ENCODE results near the gene FBXW7. TPM values are rescaled to one million over a fixed set of nuclear protein-coding genes. Genes with fewer than 3 reads are reported as not detected.

The FBXW7 gene
- total RNA-seq, 1 donor = 366 TPM

- H3K27me3 ChIP-seq (ENCODE audit: insufficient read depth, low read length) = no peaks in the 10 kb centered on the region
- peaks cover 26% of the 10 kb centered on the region for H3K4me1 ChIP-seq (ENCODE audit: insufficient read depth, low read length)
- H3K4me3 ChIP-seq (ENCODE audit: low read length) = no peak overlapping the region
- no peaks in the 10 kb centered on the region for H3K9me3 ChIP-seq (ENCODE audit: low read depth, low read length)
Observed at GRCh38 chr4:152424396-152424795, 111.5 kb downstream of the FBXW7 start.

GRCh38 chr4:152422817-152423320 is 113.0 kb downstream of the FBXW7 start:
- H3K9me3 ChIP-seq (ENCODE audit: low read depth, low read length) = no peaks in the 10 kb centered on the region
- H3K4me3 ChIP-seq (ENCODE audit: low read length) = no peak overlapping the region
- H3K27me3 ChIP-seq (ENCODE audit: insufficient read depth, low read length) = no peaks in the 10 kb centered on the region
- peaks cover 21% of the 10 kb centered on the region for H3K4me1 ChIP-seq (ENCODE audit: insufficient read depth, low read length)

- H3K27me3 ChIP-seq (ENCODE audit: insufficient read depth, low read length) = no peaks in the 10 kb centered on the region
- peaks cover 21% of the 10 kb centered on the region for H3K4me1 ChIP-seq (ENCODE audit: insufficient read depth, low read length)
- H3K4me3 ChIP-seq (ENCODE audit: low read length) = no peak overlapping the region
- no peaks in the 10 kb centered on the region for H3K9me3 ChIP-seq (ENCODE audit: low read depth, low read length)
Observed at GRCh38 chr4:152421576-152421975, 114.3 kb downstream of the FBXW7 start.

GRCh38 chr4:152419809-152420208 is 116.1 kb downstream of the FBXW7 start:
- Histone ChIP-seq H3K9me3 (ENCODE audit: low read depth, low read length) (no peaks in the 10 kb centered on the region), H3K27me3 (ENCODE audit: insufficient read depth, low read length) (no peaks in the 10 kb centered on the region), H3K4me3 (ENCODE audit: low read length) (no peak overlapping the region), H3K4me1 (ENCODE audit: insufficient read depth, low read length) (peaks cover 10% of the 10 kb centered on the region)

- no peaks in the 10 kb centered on the region for H3K9me3 ChIP-seq (ENCODE audit: low read depth, low read length)
- no peaks in the 10 kb centered on the region for H3K4me1 ChIP-seq (ENCODE audit: insufficient read depth, low read length)
- H3K27me3 ChIP-seq (ENCODE audit: insufficient read depth, low read length) = no peaks in the 10 kb centered on the region
- H3K4me3 ChIP-seq (ENCODE audit: low read length) = no peak overlapping the region
Observed at GRCh38 chr4:152417673-152418072, 118.2 kb downstream of the FBXW7 start.

- no peaks in the 10 kb centered on the region for H3K4me1 ChIP-seq (ENCODE audit: insufficient read depth, low read length)
- H3K9me3 ChIP-seq (ENCODE audit: low read depth, low read length) = no peaks in the 10 kb centered on the region
- no peak overlapping the region for H3K4me3 ChIP-seq (ENCODE audit: low read length)
- no peaks in the 10 kb centered on the region for H3K27me3 ChIP-seq (ENCODE audit: insufficient read depth, low read length)
Observed at GRCh38 chr4:152415980-152416379, 119.9 kb downstream of the FBXW7 start.

- Histone ChIP-seq H3K4me1 (ENCODE audit: insufficient read depth, low read length) (no peaks in the 10 kb centered on the region), H3K4me3 (ENCODE audit: low read length) (no peak overlapping the region), H3K27me3 (ENCODE audit: insufficient read depth, low read length) (no peaks in the 10 kb centered on the region), H3K9me3 (ENCODE audit: low read depth, low read length) (no peaks in the 10 kb centered on the region)
Observed at GRCh38 chr4:152408514-152409327, 127.2 kb downstream of the FBXW7 start.

GRCh38 chr4:152401424-152401823 is 134.5 kb downstream of the FBXW7 start:
- H3K4me3 ChIP-seq (ENCODE audit: low read length) = no peak overlapping the region
- no peaks in the 10 kb centered on the region for H3K9me3 ChIP-seq (ENCODE audit: low read depth, low read length)
- H3K27me3 ChIP-seq (ENCODE audit: insufficient read depth, low read length) = no peaks in the 10 kb centered on the region
- peaks cover 14% of the 10 kb centered on the region for H3K4me1 ChIP-seq (ENCODE audit: insufficient read depth, low read length)

GRCh38 chr4:152399246-152399645 is 136.6 kb downstream of the FBXW7 start:
- no peak overlapping the region for H3K4me3 ChIP-seq (ENCODE audit: low read length)
- H3K4me1 ChIP-seq (ENCODE audit: insufficient read depth, low read length) = peaks cover 21% of the 10 kb centered on the region
- no peaks in the 10 kb centered on the region for H3K9me3 ChIP-seq (ENCODE audit: low read depth, low read length)
- no peaks in the 10 kb centered on the region for H3K27me3 ChIP-seq (ENCODE audit: insufficient read depth, low read length)

- Histone ChIP-seq H3K4me3 (ENCODE audit: low read length) (no peak overlapping the region), H3K27me3 (ENCODE audit: insufficient read depth, low read length) (no peaks in the 10 kb centered on the region), H3K4me1 (ENCODE audit: insufficient read depth, low read length) (peaks cover 21% of the 10 kb centered on the region), H3K9me3 (ENCODE audit: low read depth, low read length) (no peaks in the 10 kb centered on the region)
Observed at GRCh38 chr4:152398060-152398459, 137.8 kb downstream of the FBXW7 start.

GRCh38 chr4:152394791-152395190 is 141.1 kb downstream of the FBXW7 start:
- no peak overlapping the region for H3K4me3 ChIP-seq (ENCODE audit: low read length)
- peaks cover 14% of the 10 kb centered on the region for H3K4me1 ChIP-seq (ENCODE audit: insufficient read depth, low read length)
- no peaks in the 10 kb centered on the region for H3K27me3 ChIP-seq (ENCODE audit: insufficient read depth, low read length)
- no peaks in the 10 kb centered on the region for H3K9me3 ChIP-seq (ENCODE audit: low read depth, low read length)

GRCh38 chr4:152392079-152392478 is 143.8 kb downstream of the FBXW7 start:
- Histone ChIP-seq H3K9me3 (ENCODE audit: low read depth, low read length) (no peaks in the 10 kb centered on the region), H3K4me3 (ENCODE audit: low read length) (no peak overlapping the region), H3K27me3 (ENCODE audit: insufficient read depth, low read length) (no peaks in the 10 kb centered on the region), H3K4me1 (ENCODE audit: insufficient read depth, low read length) (peaks cover 7% of the 10 kb centered on the region)

- Histone ChIP-seq H3K4me3 (ENCODE audit: low read length) (no peak overlapping the region), H3K9me3 (ENCODE audit: low read depth, low read length) (no peaks in the 10 kb centered on the region), H3K27me3 (ENCODE audit: insufficient read depth, low read length) (no peaks in the 10 kb centered on the region), H3K4me1 (ENCODE audit: insufficient read depth, low read length) (peaks cover 7% of the 10 kb centered on the region)
Observed at GRCh38 chr4:152390216-152390615, 145.7 kb downstream of the FBXW7 start.

- no peaks in the 10 kb centered on the region for H3K27me3 ChIP-seq (ENCODE audit: insufficient read depth, low read length)
- H3K4me1 ChIP-seq (ENCODE audit: insufficient read depth, low read length) = no peaks in the 10 kb centered on the region
- H3K4me3 ChIP-seq (ENCODE audit: low read length) = no peak overlapping the region
- no peaks in the 10 kb centered on the region for H3K9me3 ChIP-seq (ENCODE audit: low read depth, low read length)
Observed at GRCh38 chr4:152389359-152389758, 146.5 kb downstream of the FBXW7 start.

- Histone ChIP-seq H3K9me3 (ENCODE audit: low read depth, low read length) (no peaks in the 10 kb centered on the region), H3K4me3 (ENCODE audit: low read length) (no peak overlapping the region), H3K27me3 (ENCODE audit: insufficient read depth, low read length) (no peaks in the 10 kb centered on the region), H3K4me1 (ENCODE audit: insufficient read depth, low read length) (peaks cover 3% of the 10 kb centered on the region)
Observed at GRCh38 chr4:152385551-152385950, 150.3 kb downstream of the FBXW7 start.
